ENCODE measurements around the gene LRRN2. TPM values are rescaled to one million over a fixed set of nuclear protein-coding genes. Genes with fewer than 3 reads are reported as not detected.

LRRN2 gene
- polyA plus RNA-seq (2012; ENCODE audit: low read depth, missing spikeins) = 0.05 TPM

DNA sequence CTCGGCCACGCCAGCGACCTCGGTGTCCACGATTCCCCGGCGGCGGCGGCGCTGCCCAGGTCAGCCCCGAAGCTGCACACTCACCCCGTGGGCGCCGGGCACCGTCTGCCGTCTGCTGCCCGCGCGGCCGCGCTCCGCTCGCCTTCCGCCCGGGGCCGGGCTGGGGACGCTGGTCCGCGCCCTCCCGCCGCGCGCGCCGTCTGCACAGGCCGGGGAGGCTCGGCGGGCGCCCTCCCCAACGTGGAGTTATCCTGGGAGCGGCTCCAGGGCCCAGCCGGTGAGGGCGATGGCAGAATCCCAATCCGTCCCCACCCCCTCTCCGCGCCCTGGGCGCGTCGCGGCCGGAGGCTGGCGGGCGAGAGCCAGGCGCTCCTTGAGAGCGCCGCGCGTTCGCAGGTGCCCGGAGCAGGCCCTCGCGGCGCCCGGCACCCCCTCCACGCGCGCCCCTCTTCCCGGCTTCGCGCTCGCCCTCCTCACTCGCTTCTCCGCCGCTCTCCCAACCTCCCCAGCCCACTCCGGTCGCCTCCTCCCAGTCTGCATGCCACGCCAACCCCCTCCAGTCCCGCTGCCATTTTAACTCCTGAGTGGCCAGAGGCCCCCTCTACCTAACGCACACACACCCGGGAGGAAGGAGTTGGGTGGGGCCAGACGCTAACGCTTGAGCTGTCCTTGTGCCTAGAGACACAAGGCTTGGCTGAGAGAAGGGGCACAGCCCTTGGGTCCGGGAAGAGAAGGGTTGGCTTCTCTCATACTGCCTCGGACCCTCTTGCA is at the start of gene LRRN2:
Gene LRRN2, minus strand, starts transcription at position 503 of the 771 bp plus-strand sequence. CDS start 65,746 bp downstream, outside the sequence.
- DNase-seq (ENCODE audit: insufficient read length, low spot score) = no peak
- TF ChIP-seq POLR2A (IDR thresholded peaks at IDR 0.05; ENCODE audit: low read depth, low read length) (no peak), TAF1 (IDR thresholded peaks at IDR 0.05; ENCODE audit: low read depth, low read length) (no peak), PAX5 (IDR thresholded peaks at IDR 0.05; ENCODE audit: insufficient read depth, low read length, severe bottlenecking) (no peak), POLR2AphosphoS5 (IDR thresholded peaks at IDR 0.05; ENCODE audit: low read depth, low read length) (no peak), POU2F2 (IDR thresholded peaks at IDR 0.05; ENCODE audit: low read depth, low read length) (no peak), SPI1 (IDR thresholded peaks at IDR 0.05; ENCODE audit: low read depth, low read length) (no peak)
- no peak for FAIRE-seq

DNA sequence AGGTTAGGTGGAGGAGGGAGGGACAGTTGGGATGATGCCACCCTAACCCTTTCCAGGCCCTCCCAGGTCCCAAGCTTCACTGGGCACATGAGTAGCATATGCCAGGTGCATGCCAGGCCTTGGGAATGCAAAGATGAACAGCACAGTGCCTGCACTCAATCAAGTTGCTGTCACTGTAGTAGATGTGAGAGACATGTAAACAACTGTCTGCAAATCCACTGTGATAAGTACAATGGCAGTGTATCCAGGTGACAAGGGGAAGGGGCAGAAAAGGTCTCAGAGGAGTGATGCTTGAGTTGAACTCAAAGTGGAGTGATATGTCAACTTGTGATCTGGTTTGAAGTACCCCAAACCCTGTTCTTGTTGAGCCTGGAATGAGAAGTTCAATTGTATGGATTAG is 49.5 kb upstream of the LRRN2 start:
- no peak for TF ChIP-seq POLR2A (IDR thresholded peaks at IDR 0.05; ENCODE audit: low read depth, low read length)
- TF ChIP-seq SPI1 (IDR thresholded peaks at IDR 0.05; ENCODE audit: low read depth, low read length) = no peak
- no peak for TF ChIP-seq POU2F2 (IDR thresholded peaks at IDR 0.05; ENCODE audit: low read depth, low read length)
- TF ChIP-seq PAX5 (IDR thresholded peaks at IDR 0.05; ENCODE audit: insufficient read depth, low read length, severe bottlenecking) = no peak
- TF ChIP-seq POLR2AphosphoS5 (IDR thresholded peaks at IDR 0.05; ENCODE audit: low read depth, low read length) = no peak
- no peak for TF ChIP-seq TAF1 (IDR thresholded peaks at IDR 0.05; ENCODE audit: low read depth, low read length)
- DNase-seq (ENCODE audit: insufficient read length, low spot score) (no peak), FAIRE-seq (no peak)

DNA sequence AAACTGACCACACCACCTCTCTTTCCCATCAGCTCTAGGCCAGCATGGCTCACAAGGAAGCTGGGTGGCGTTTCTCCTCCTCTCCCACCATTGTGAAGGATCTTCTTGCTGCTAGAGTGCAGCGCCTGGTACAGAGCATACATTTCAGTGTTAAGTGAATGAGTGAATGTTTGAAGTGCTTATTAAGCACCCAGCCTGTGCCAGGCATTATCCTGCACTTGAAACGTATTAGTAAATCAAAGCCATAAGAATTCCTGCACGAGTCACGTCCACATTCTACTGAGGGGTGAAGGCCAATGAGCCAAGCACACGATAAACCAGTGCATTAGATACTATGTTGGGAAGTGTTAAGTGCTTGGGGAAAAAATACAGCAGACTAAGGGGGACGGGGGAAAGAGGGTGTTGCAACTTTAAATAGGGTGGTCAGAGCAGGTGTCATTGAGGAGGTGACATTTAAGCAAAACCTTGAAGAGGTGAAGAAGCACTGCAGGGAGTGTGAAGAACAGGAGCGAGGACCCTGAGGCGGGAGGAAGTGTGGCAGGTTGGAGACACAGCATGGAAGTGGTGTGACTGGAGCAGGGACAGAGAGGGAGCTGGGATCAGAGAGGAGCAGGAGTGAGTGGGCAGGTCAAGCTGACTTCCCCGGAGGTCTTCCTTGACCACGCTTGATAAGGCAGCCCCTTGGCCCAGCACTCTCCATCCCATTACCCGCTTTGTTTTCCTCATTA is 48.5 kb upstream of the LRRN2 start:
- FAIRE-seq (no peak), DNase-seq (ENCODE audit: insufficient read length, low spot score) (no peak)
- TF ChIP-seq PAX5 (IDR thresholded peaks at IDR 0.05; ENCODE audit: insufficient read depth, low read length, severe bottlenecking) (no peak), POU2F2 (IDR thresholded peaks at IDR 0.05; ENCODE audit: low read depth, low read length) (no peak), SPI1 (IDR thresholded peaks at IDR 0.05; ENCODE audit: low read depth, low read length) (no peak), TAF1 (IDR thresholded peaks at IDR 0.05; ENCODE audit: low read depth, low read length) (no peak), POLR2AphosphoS5 (IDR thresholded peaks at IDR 0.05; ENCODE audit: low read depth, low read length) (no peak), POLR2A (IDR thresholded peaks at IDR 0.05; ENCODE audit: low read depth, low read length) (no peak)

DNA sequence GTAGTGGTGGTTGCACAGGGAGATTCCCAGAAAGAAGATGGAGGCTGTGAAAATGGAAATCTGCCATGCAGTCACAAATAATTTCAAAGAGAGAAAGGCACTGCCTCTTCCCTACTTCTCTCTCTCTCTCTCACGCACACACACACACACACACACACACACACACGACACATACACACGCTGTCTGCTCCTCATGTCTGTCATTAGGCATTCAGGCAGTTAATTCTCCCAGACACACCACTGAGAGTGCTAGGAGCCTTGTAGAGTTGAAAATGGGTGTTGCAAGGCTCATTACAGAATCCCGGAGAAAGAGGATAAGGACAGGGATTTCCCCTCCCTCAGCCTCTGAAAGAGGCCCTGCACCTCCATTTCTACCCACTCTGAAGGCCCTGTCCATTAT is 47.8 kb upstream of the LRRN2 start:
- FAIRE-seq = no peak
- TF ChIP-seq POU2F2 (IDR thresholded peaks at IDR 0.05; ENCODE audit: low read depth, low read length) (no peak), SPI1 (IDR thresholded peaks at IDR 0.05; ENCODE audit: low read depth, low read length) (no peak), POLR2AphosphoS5 (IDR thresholded peaks at IDR 0.05; ENCODE audit: low read depth, low read length) (no peak), PAX5 (IDR thresholded peaks at IDR 0.05; ENCODE audit: insufficient read depth, low read length, severe bottlenecking) (no peak), POLR2A (IDR thresholded peaks at IDR 0.05; ENCODE audit: low read depth, low read length) (no peak), TAF1 (IDR thresholded peaks at IDR 0.05; ENCODE audit: low read depth, low read length) (no peak)
- no peak for DNase-seq (ENCODE audit: insufficient read length, low spot score)

DNA sequence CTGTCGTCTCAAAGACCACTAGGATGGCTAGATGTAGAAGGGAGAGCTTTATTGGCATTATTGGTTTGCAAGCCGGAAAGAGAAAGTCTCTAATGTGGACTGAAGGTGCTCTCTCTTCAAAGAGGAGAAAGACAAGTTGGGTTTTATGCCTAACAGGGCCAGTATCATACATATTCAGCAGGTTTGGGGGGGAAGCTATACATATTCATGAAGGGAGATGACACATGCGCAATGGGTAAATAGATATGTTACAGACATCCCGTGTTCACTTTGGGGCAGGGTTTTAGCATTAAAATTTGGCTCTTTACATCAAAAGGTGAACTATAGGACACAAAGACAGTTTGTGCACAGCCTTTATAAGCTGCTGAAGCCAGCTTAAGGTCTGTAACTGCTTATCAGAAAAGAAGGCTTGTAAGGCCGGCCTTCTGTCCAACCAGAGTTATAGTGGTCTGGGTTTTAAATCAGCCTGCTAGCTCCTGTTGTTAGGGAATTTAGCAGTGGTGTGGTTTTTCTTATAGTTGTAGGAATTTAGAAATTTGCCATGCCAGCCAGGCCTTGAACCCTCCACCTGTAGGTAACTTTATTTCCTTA is 46.5 kb upstream of the LRRN2 start:
- TF ChIP-seq POLR2A (IDR thresholded peaks at IDR 0.05; ENCODE audit: low read depth, low read length) (no peak), TAF1 (IDR thresholded peaks at IDR 0.05; ENCODE audit: low read depth, low read length) (no peak), POLR2AphosphoS5 (IDR thresholded peaks at IDR 0.05; ENCODE audit: low read depth, low read length) (no peak), PAX5 (IDR thresholded peaks at IDR 0.05; ENCODE audit: insufficient read depth, low read length, severe bottlenecking) (no peak), SPI1 (IDR thresholded peaks at IDR 0.05; ENCODE audit: low read depth, low read length) (no peak), POU2F2 (IDR thresholded peaks at IDR 0.05; ENCODE audit: low read depth, low read length) (no peak)
- no peak for FAIRE-seq
- DNase-seq (ENCODE audit: insufficient read length, low spot score) = no peak

DNA sequence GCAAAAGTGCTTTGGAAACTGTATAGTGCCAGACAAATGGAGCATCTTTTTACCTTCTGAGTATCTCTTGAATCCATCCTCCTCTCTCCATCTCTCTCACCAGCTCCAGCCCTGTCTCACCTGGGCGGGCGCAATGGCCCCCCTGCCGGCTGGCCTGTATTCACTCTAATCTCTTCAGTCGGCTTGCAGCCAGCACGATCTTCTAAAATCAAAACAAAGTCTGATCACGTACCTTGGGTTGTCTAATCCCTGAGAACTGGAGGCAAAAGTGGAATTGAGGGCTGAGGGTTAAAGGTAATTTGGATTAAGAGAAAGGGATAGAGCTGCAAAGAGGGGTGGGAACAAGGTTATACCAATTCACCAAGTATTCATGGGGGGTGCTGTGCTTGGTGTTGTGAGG is 46.0 kb upstream of the LRRN2 start:
- FAIRE-seq (no peak), DNase-seq (ENCODE audit: insufficient read length, low spot score) (no peak)
- TF ChIP-seq POLR2A (IDR thresholded peaks at IDR 0.05; ENCODE audit: low read depth, low read length) (no peak), TAF1 (IDR thresholded peaks at IDR 0.05; ENCODE audit: low read depth, low read length) (no peak), SPI1 (IDR thresholded peaks at IDR 0.05; ENCODE audit: low read depth, low read length) (no peak), POLR2AphosphoS5 (IDR thresholded peaks at IDR 0.05; ENCODE audit: low read depth, low read length) (no peak), PAX5 (IDR thresholded peaks at IDR 0.05; ENCODE audit: insufficient read depth, low read length, severe bottlenecking) (no peak), POU2F2 (IDR thresholded peaks at IDR 0.05; ENCODE audit: low read depth, low read length) (no peak)

DNA sequence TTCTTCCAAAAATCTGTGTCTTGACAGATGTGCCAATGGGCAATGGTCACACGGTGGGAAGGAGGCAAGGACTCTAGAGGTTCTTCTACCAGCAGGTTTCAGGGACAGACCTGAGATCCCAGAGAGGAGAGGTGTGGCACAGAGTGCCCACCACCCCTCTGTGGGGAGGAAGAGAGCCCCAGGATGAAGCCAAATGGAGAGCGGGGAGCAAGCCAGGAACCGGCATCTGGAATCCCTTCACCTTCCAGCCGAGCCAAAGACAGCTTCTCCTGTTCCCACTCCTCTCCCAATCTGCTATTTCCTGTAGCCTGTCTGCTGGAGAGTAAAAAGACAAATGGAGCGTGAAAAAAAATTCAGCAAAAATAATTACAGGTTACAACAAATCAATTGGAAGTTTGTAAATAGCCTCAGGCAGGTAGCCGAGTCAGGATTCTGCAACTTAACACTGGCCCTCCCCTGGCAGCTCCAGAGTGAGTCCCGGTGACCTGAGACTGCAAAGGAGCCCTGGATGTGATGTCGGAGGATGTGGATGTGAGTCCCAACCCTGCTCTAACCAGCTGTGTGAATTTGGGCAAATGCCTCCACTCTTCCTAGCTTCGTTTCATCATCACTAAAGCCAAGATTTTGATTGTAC is 45.4 kb upstream of the LRRN2 start:
- TF ChIP-seq POU2F2 (IDR thresholded peaks at IDR 0.05; ENCODE audit: low read depth, low read length) (no peak), SPI1 (IDR thresholded peaks at IDR 0.05; ENCODE audit: low read depth, low read length) (no peak), PAX5 (IDR thresholded peaks at IDR 0.05; ENCODE audit: insufficient read depth, low read length, severe bottlenecking) (no peak), POLR2A (IDR thresholded peaks at IDR 0.05; ENCODE audit: low read depth, low read length) (no peak), TAF1 (IDR thresholded peaks at IDR 0.05; ENCODE audit: low read depth, low read length) (no peak), POLR2AphosphoS5 (IDR thresholded peaks at IDR 0.05; ENCODE audit: low read depth, low read length) (no peak)
- DNase-seq (ENCODE audit: insufficient read length, low spot score) = no peak
- no peak for FAIRE-seq

DNA sequence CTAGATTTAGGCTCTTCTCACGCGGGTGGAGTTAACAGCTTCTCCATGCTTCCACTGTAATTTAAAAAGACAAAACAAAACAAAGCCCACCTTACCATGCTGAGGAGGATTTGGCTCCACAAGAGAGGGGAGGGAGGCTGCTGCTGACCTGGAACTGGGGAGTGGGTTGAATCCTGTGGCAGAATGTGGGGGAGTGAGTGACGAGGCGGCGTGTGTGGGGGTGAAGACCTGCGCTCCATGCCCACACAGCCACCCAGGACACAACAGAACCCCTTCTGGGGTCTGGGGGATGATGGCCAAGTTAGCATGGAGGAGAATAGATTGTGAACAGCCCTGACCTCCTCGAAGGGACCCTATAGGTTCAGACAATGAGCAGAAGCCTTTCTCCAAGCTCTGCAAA is 44.0 kb upstream of the LRRN2 start:
- FAIRE-seq (no peak), DNase-seq (ENCODE audit: insufficient read length, low spot score) (no peak)
- TF ChIP-seq SPI1 (IDR thresholded peaks at IDR 0.05; ENCODE audit: low read depth, low read length) (no peak), PAX5 (IDR thresholded peaks at IDR 0.05; ENCODE audit: insufficient read depth, low read length, severe bottlenecking) (no peak), POU2F2 (IDR thresholded peaks at IDR 0.05; ENCODE audit: low read depth, low read length) (no peak), TAF1 (IDR thresholded peaks at IDR 0.05; ENCODE audit: low read depth, low read length) (no peak), POLR2AphosphoS5 (IDR thresholded peaks at IDR 0.05; ENCODE audit: low read depth, low read length) (no peak), POLR2A (IDR thresholded peaks at IDR 0.05; ENCODE audit: low read depth, low read length) (no peak)

Measured in GM12891 (cell line).